Astrocyte of the cerebellum (primary cell): ENCODE measurements around the gene CLOCK.
A peak's percentile ranks its signal among the peaks of the same experiment; 100 is the strongest.

Experiments
- DNase-seq: peaks from one replicate; pipeline ENCODE4 v3.0.0-alpha.2; 2011; ENCODE audit warnings: low read depth
- H3K4me3 ChIP-seq: 2 replicates; pipeline ENCODE4 v1.5.1; 2011; ENCODE audit warnings: mild to moderate bottlenecking, low read depth, low read length, moderate library complexity
- CTCF ChIP-seq: IDR thresholded peaks from 2 replicates; pipeline ENCODE4 v1.5.1; 2012; ENCODE audit warnings: low read length, low read depth, moderate library complexity, mild to moderate bottlenecking; ENCODE audit errors: missing control alignments
- in situ Hi-C: cut with HindIII; loops from 2 replicates; pipeline ENCODE4 v1.10.0; 2017; ENCODE audit warnings: low sequenced_read_pairs

Gene CLOCK

GRCh38 chr4:55407119-55407518 lies 139.6 kb downstream of the CLOCK start:
- in situ Hi-C loops = no loop called here
- no peak for DNase-seq
- no peak for TF ChIP-seq CTCF

GRCh38 chr4:55406545-55406944 lies 140.2 kb downstream of the CLOCK start:
- H3K4me3 ChIP-seq = no peak overlapping the region
- in situ Hi-C loops = no loop called here
- no peak for DNase-seq
- no peak for TF ChIP-seq CTCF

More at GRCh38 chr4:55407119-55407518, 139.6 kb downstream of the CLOCK start:
- H3K4me3 ChIP-seq = no peak overlapping the region

GRCh38 chr4:55405073-55405472 lies 141.6 kb downstream of the CLOCK start:
- no peak for TF ChIP-seq CTCF
- in situ Hi-C loops = no loop called here
- H3K4me3 ChIP-seq = no peak overlapping the region
- no peak for DNase-seq

- no peak for TF ChIP-seq CTCF
- in situ Hi-C loops = loop anchor here (5.0 kb wide), 1 partner anchor 87 kb away; no protein-coding TSS in a partner anchor
- no peak for DNase-seq
- no peak overlapping the region for H3K4me3 ChIP-seq
These were observed 147.1 kb downstream of the CLOCK start for GRCh38 chr4:55399581-55399980.

GRCh38 chr4:55398966-55399365 lies 147.7 kb downstream of the CLOCK start:
- DNase-seq = no peak
- peak overlapping the region; percentile 86 for H3K4me3 ChIP-seq
- in situ Hi-C loops = loop anchor here (5.0 kb wide), 1 partner anchor 87 kb away; no protein-coding TSS in a partner anchor
- TF ChIP-seq CTCF = no peak

- in situ Hi-C loops = loop anchor here (5.0 kb wide), 1 partner anchor 86 kb away; no protein-coding TSS in a partner anchor
- peak overlapping the region; percentile 86 for H3K4me3 ChIP-seq
- TF ChIP-seq CTCF = no peak
- no peak for DNase-seq
These were observed 148.2 kb downstream of the CLOCK start for GRCh38 chr4:55398461-55398860.
